ENCODE measurements around the gene PLEKHA4.
A peak's percentile ranks its signal among the peaks of the same experiment; 100 is the strongest.

The PLEKHA4 gene

GRCh38 chr19:48822514-48822913 lies 45.9 kb downstream of the PLEKHA4 start:
- no peak for DNase-seq

GRCh38 chr19:48821633-48822032 lies 46.8 kb downstream of the PLEKHA4 start:
- DNase-seq, result no peak

- peak; percentile 32 for DNase-seq
These were observed 49.0 kb downstream of the PLEKHA4 start for GRCh38 chr19:48819366-48819816.

GRCh38 chr19:48818234-48818820 lies 50.1 kb downstream of the PLEKHA4 start:
- peak; percentile 88 for DNase-seq

GRCh38 chr19:48817585-48818124 lies 50.8 kb downstream of the PLEKHA4 start:
- DNase-seq, result no peak

GRCh38 chr19:48815870-48816501 lies 52.4 kb downstream of the PLEKHA4 start:
- no peak for DNase-seq

- no peak for DNase-seq
These were observed 53.5 kb downstream of the PLEKHA4 start for GRCh38 chr19:48814895-48815294.

GRCh38 chr19:48813123-48813913 lies 55.1 kb downstream of the PLEKHA4 start:
- DNase-seq, result no peak

- DNase-seq, result peak; percentile 66
These were observed 56.1 kb downstream of the PLEKHA4 start for GRCh38 chr19:48812094-48812929.

GRCh38 chr19:48810151-48810550 lies 58.3 kb downstream of the PLEKHA4 start:
- DNase-seq, result no peak

GRCh38 chr19:48807590-48808308 lies 60.7 kb downstream of the PLEKHA4 start:
- DNase-seq, result no peak

GRCh38 chr19:48806818-48807589 lies 61.4 kb downstream of the PLEKHA4 start:
- no peak for DNase-seq

GRCh38 chr19:48806518-48806817 lies 61.9 kb downstream of the PLEKHA4 start:
- no peak for DNase-seq

GRCh38 chr19:48805452-48805851 lies 63.0 kb downstream of the PLEKHA4 start:
- DNase-seq, result no peak

- DNase-seq, result no peak
These were observed 63.9 kb downstream of the PLEKHA4 start for GRCh38 chr19:48804496-48804895.

- DNase-seq, result no peak
These were observed 65.8 kb downstream of the PLEKHA4 start for GRCh38 chr19:48802623-48803022.

GRCh38 chr19:48799358-48800300 lies 68.8 kb downstream of the PLEKHA4 start:
- no peak for DNase-seq

GRCh38 chr19:48798937-48799336 lies 69.5 kb downstream of the PLEKHA4 start:
- no peak for DNase-seq

- DNase-seq, result no peak
These were observed 71.3 kb downstream of the PLEKHA4 start for GRCh38 chr19:48797103-48797502.
